HTR-8/SVneo (cell line): ENCODE results near the gene ACO1.
"Not testable (repeated sequence)": the region's sequence is repeated elsewhere in the genome, so short reads cannot be mapped to it uniquely, and the experiment has no call there.

Experiments used
- DNase-seq: peaks from one replicate; pipeline ENCODE4 v3.0.0; 2011; ENCODE audit warnings: low spot score, mixed read lengths; ENCODE audit not compliant: insufficient read length
- FAIRE-seq: peaks from 2 replicates; lab custom pipeline; 2011; peaks lifted over from hg19 to GRCh38; lab: Jason Lieb, UNC

ACO1 gene

GRCh38 chr9:32384364-32385151 is at the start of gene ACO1:
Gene ACO1, plus strand, starts transcription at chr9:32384643. Its CDS starts 20,864 bp downstream, at chr9:32405507.
- FAIRE-seq (peak; percentile 86), DNase-seq (peak; percentile 75)

- DNase-seq = no peak
- no peak for FAIRE-seq
Measured at GRCh38 chr9:32334916-32335895, 49.2 kb upstream of the ACO1 start.

- DNase-seq = no peak
- FAIRE-seq = no peak
Measured at GRCh38 chr9:32339424-32339823, 45.0 kb upstream of the ACO1 start.

- no peak for FAIRE-seq
- no peak for DNase-seq
Measured at GRCh38 chr9:32340361-32340760, 44.1 kb upstream of the ACO1 start.

- FAIRE-seq = no peak
- DNase-seq = peak; percentile 1
Measured at GRCh38 chr9:32344551-32345182, 39.8 kb upstream of the ACO1 start.

GRCh38 chr9:32345243-32345642 is 39.2 kb upstream of the ACO1 start:
- no peak for DNase-seq

GRCh38 chr9:32347571-32347970 is 36.9 kb upstream of the ACO1 start:
- no peak for DNase-seq
- FAIRE-seq = no peak

More at GRCh38 chr9:32345243-32345642, 39.2 kb upstream of the ACO1 start:
- no peak for FAIRE-seq

- DNase-seq = no peak
- no peak for FAIRE-seq
Measured at GRCh38 chr9:32348106-32348695, 36.2 kb upstream of the ACO1 start.

GRCh38 chr9:32349013-32349412 is 35.4 kb upstream of the ACO1 start:
- FAIRE-seq = no peak

GRCh38 chr9:32350682-32351081 is 33.8 kb upstream of the ACO1 start:
- no peak for FAIRE-seq
- DNase-seq = peak; percentile 1

More at GRCh38 chr9:32349013-32349412, 35.4 kb upstream of the ACO1 start:
- DNase-seq = no peak

- no peak for DNase-seq
- FAIRE-seq = no peak
Measured at GRCh38 chr9:32351845-32352244, 32.6 kb upstream of the ACO1 start.

GRCh38 chr9:32353476-32353875 is 31.0 kb upstream of the ACO1 start:
- not testable (repeated sequence) for FAIRE-seq, DNase-seq

GRCh38 chr9:32359452-32359851 is 25.0 kb upstream of the ACO1 start:
- FAIRE-seq = no peak

GRCh38 chr9:32360983-32361673 is 23.3 kb upstream of the ACO1 start:
- DNase-seq (no peak), FAIRE-seq (no peak)

More at GRCh38 chr9:32359452-32359851, 25.0 kb upstream of the ACO1 start:
- no peak for DNase-seq

- DNase-seq = no peak
- no peak for FAIRE-seq
Measured at GRCh38 chr9:32371279-32371678, 13.2 kb upstream of the ACO1 start.

- no peak for FAIRE-seq
- no peak for DNase-seq
Measured at GRCh38 chr9:32371679-32372078, 12.8 kb upstream of the ACO1 start.

GRCh38 chr9:32376285-32376684 is 8.2 kb upstream of the ACO1 start:
- DNase-seq = no peak
- FAIRE-seq = no peak

GRCh38 chr9:32378496-32378895 is 5.9 kb upstream of the ACO1 start:
- FAIRE-seq (peak; percentile 42), DNase-seq (peak; percentile 56)

GRCh38 chr9:32378993-32379729 is 5.3 kb upstream of the ACO1 start:
- FAIRE-seq (no peak), DNase-seq (peak; percentile 64)
